ENCODE data around the gene NAXE. TPM values are rescaled to one million over a fixed set of nuclear protein-coding genes. Genes with fewer than 3 reads are reported as not detected.

Gene NAXE
- total and polyA plus RNA-seq, 2 of the 13 experiments (the other 11 are each of a cell fraction or from before 2014, with no cell fraction given): 39.4 to 59.4 TPM

GRCh38 chr1:156591432-156592157 is at the start of gene NAXE (continued):
- TF ChIP-seq BCL3 (CRISPR knock-in tag; IDR thresholded peaks at IDR 0.05) (no peak), MNT (IDR thresholded peaks at IDR 0.05) (no peak), SOX13 (IDR thresholded peaks at IDR 0.05) (peak; percentile 23; the same call in 1 of the 2 replicates), SOX13 (CRISPR knock-in tag; conservative IDR thresholded peaks at IDR 0.05 in 1 of 2, IDR thresholded peaks at IDR 0.05 in 1 of 2) (peak in 1 of 2 experiments; percentile 16; a peak in 1 of 4 replicates), ZBTB40 (IDR thresholded peaks at IDR 0.05) (no peak), ZBTB40 (CRISPR knock-in tag; IDR thresholded peaks at IDR 0.05) (0 out of 2 replicates have a peak, but pooled peaks have one; percentile 19), ZNF672 (CRISPR knock-in tag; IDR thresholded peaks at IDR 0.05) (no peak)
- TF ChIP-seq, protein P1, sequence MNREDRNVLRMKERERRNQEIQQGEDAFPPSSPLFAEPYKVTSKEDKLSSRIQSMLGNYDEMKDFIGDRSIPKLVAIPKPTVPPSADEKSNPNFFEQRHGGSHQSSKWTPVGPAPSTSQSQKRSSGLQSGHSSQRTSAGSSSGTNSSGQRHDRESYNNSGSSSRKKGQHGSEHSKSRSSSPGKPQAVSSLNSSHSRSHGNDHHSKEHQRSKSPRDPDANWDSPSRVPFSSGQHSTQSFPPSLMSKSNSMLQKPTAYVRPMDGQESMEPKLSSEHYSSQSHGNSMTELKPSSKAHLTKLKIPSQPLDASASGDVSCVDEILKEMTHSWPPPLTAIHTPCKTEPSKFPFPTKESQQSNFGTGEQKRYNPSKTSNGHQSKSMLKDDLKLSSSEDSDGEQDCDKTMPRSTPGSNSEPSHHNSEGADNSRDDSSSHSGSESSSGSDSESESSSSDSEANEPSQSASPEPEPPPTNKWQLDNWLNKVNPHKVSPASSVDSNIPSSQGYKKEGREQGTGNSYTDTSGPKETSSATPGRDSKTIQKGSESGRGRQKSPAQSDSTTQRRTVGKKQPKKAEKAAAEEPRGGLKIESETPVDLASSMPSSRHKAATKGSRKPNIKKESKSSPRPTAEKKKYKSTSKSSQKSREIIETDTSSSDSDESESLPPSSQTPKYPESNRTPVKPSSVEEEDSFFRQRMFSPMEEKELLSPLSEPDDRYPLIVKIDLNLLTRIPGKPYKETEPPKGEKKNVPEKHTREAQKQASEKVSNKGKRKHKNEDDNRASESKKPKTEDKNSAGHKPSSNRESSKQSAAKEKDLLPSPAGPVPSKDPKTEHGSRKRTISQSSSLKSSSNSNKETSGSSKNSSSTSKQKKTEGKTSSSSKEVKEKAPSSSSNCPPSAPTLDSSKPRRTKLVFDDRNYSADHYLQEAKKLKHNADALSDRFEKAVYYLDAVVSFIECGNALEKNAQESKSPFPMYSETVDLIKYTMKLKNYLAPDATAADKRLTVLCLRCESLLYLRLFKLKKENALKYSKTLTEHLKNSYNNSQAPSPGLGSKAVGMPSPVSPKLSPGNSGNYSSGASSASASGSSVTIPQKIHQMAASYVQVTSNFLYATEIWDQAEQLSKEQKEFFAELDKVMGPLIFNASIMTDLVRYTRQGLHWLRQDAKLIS (CRISPR knock-in tag; IDR thresholded peaks at IDR 0.05): no peak

All from HepG2 (cell line).